Endothelial cell of umbilical vein (primary cell): Measurements from ENCODE around the gene TACR1. TPM values are rescaled to one million over a fixed set of nuclear protein-coding genes. Genes with fewer than 3 reads are reported as not detected.

Experiments used
- BruUV-seq: library from RNA; stranded (reverse); fragments of 400-500 nt; replicated peaks from 2 replicates; lab custom pipeline; 2021; lab: Mats Ljungman, UMichigan
- CTCF ChIA-PET: fragments of 300-600, 350-600 bp; sonication (Branson Sonifier 250); formaldehyde crosslinking; loops from one replicate; lab custom pipeline; 2021; ENCODE audit warnings: antibody characterized with exemption, inconsistent platforms; lab: Charles Lee
- POLR2A ChIA-PET: fragments of 300-600, 350-600 bp; sonication (Branson Sonifier 250); formaldehyde crosslinking; loops from one replicate; lab custom pipeline; 2021; ENCODE audit warnings: antibody characterized with exemption, inconsistent platforms; lab: Charles Lee
- DNase-seq: peaks from one replicate; pipeline ENCODE4 v3.0.0-alpha.2; 2011; ENCODE audit warnings: low read depth, low spot score
- FAIRE-seq: peaks from 2 replicates; lab custom pipeline; 2011; peaks lifted over from hg19 to GRCh38; lab: Jason Lieb, UNC
- H2AFZ ChIP-seq: 2 replicates; pipeline ENCODE4 v1.6.0; 2012; ENCODE audit warnings: low read depth, low read length, control low read depth, inconsistent platforms
- H3K27ac ChIP-seq: 2 replicates; pipeline ENCODE4 v1.5.1; 2011; ENCODE audit warnings: low read depth, mild to moderate bottlenecking, control low read depth, low read length, moderate library complexity; ENCODE audit not compliant: insufficient read depth
- H3K27me3 ChIP-seq, 2 experiments: 2 replicates each; pipeline versions ENCODE4 v1.6.0 to v1.6.1; 2011; ENCODE audit warnings: low read length in 2 of 2, mixed read lengths in 1 of 2; ENCODE audit not compliant: control insufficient read depth in 2 of 2, insufficient read depth in 2 of 2
- H3K36me3 ChIP-seq, 2 experiments: 2 replicates in 1 of 2; 3 replicates in 1 of 2; pipeline ENCODE4 v1.5.1; 2011; ENCODE audit warnings: low read length in 2 of 2, mild to moderate bottlenecking in 1 of 2, moderate library complexity in 1 of 2; ENCODE audit not compliant: control insufficient read depth in 2 of 2, insufficient read depth in 2 of 2; ENCODE audit errors: extremely low read depth in 1 of 2
- H3K4me1 ChIP-seq: 3 replicates; pipeline ENCODE4 v1.5.1; 2011; ENCODE audit warnings: mild to moderate bottlenecking, low read length; ENCODE audit not compliant: control insufficient read depth, insufficient read depth; ENCODE audit errors: extremely low read depth
- H3K4me2 ChIP-seq: 2 replicates; pipeline ENCODE4 v1.6.1; 2011; ENCODE audit warnings: low read length, control low read depth, mixed read lengths; ENCODE audit not compliant: insufficient read depth
- H3K4me3 ChIP-seq, 3 experiments: fragments of 200-600 bp in 1 of 3; sonication (generic), shearing (Covaris generic) in 1 of 3; replicated peaks in 1 of 3; 2 replicates each; pipeline ENCODE4 v1.5.1; 2011 to 2016; ENCODE audit warnings: control low read depth in 3 of 3, low read length in 3 of 3, mild to moderate bottlenecking in 2 of 3, inconsistent platforms in 1 of 3, low read depth in 1 of 3, moderate library complexity in 1 of 3; ENCODE audit not compliant: insufficient read depth in 1 of 3
- H3K79me2 ChIP-seq: 2 replicates; pipeline ENCODE4 v1.6.0; 2012; ENCODE audit warnings: low read length, inconsistent platforms; ENCODE audit not compliant: control insufficient read depth, insufficient read depth
- H3K9ac ChIP-seq: replicated peaks from 2 replicates; pipeline ENCODE3; 2011; ENCODE audit warnings: low read length, control low read depth; ENCODE audit not compliant: insufficient read depth; ENCODE audit errors: extremely low read depth
- H3K9me1 ChIP-seq: replicated peaks from 3 replicates; pipeline ENCODE4 v1.6.0; 2011; ENCODE audit warnings: mild to moderate bottlenecking, low read length; ENCODE audit not compliant: control insufficient read depth, insufficient read depth; ENCODE audit errors: extremely low read depth
- H3K9me3 ChIP-seq: replicated peaks from 2 replicates; pipeline ENCODE4 v1.5.1; 2012; ENCODE audit warnings: low read length, inconsistent platforms; ENCODE audit not compliant: control insufficient read depth, insufficient read depth
- H4K20me1 ChIP-seq: replicated peaks from 2 replicates; pipeline ENCODE3; 2011; ENCODE audit warnings: mild to moderate bottlenecking, low read length; ENCODE audit not compliant: control insufficient read depth, insufficient read depth; ENCODE audit errors: extremely low read depth
- CTCF ChIP-seq, 2 donors: IDR thresholded peaks; 1 replicate in 1 of 2; 2 replicates in 1 of 2; pipeline ENCODE4 v1.5.1; 2011; ENCODE audit warnings: low read length in 2 of 2, mild to moderate bottlenecking in 2 of 2, moderate library complexity in 2 of 2, control low read depth in 1 of 2, inconsistent platforms in 1 of 2, low read depth in 1 of 2; ENCODE audit not compliant: insufficient read depth in 1 of 2; ENCODE audit errors: extremely low read depth in 1 of 2
- EZH2 ChIP-seq: IDR thresholded peaks from 2 replicates; pipeline ENCODE4 v1.6.1; 2012; ENCODE audit warnings: borderline replicate concordance, low read depth, mild to moderate bottlenecking, moderate library complexity, low read length, inconsistent platforms; ENCODE audit not compliant: severe bottlenecking
- FOS ChIP-seq: IDR thresholded peaks from 2 replicates; pipeline ENCODE4 v1.6.1; 2011; ENCODE audit warnings: mild to moderate bottlenecking, low read length, moderate library complexity, borderline replicate concordance; ENCODE audit not compliant: insufficient read depth
- GATA2 ChIP-seq: IDR thresholded peaks from 2 replicates; pipeline ENCODE4 v1.7.0; 2011; ENCODE audit warnings: low read depth, mild to moderate bottlenecking, moderate library complexity, mixed read lengths, low read length; ENCODE audit not compliant: insufficient read length, insufficient read depth
- JUN ChIP-seq: IDR thresholded peaks from 2 replicates; pipeline ENCODE4 v1.6.1; 2011; ENCODE audit warnings: borderline replicate concordance, low read depth; ENCODE audit not compliant: insufficient read length, insufficient read depth
- MAX ChIP-seq: IDR thresholded peaks from 2 replicates; pipeline ENCODE4 v1.6.1; 2011; ENCODE audit not compliant: insufficient read depth, insufficient read length
- MYC ChIP-seq: IDR thresholded peaks from one replicate; pipeline ENCODE4 v1.6.1; 2011; ENCODE audit warnings: mild to moderate bottlenecking, low read depth, low read length
- POLR2A ChIP-seq: IDR thresholded peaks from 2 replicates; pipeline ENCODE4 v1.6.1; 2012; ENCODE audit warnings: low read depth, mild to moderate bottlenecking, control low read depth, low read length
- POLR2AphosphoS5 ChIP-seq: IDR thresholded peaks from 2 replicates; pipeline ENCODE4 v1.6.1; 2012; ENCODE audit warnings: low read depth, mild to moderate bottlenecking, control low read depth, low read length, moderate library complexity; ENCODE audit not compliant: insufficient read depth
- dilution Hi-C: fragments of 300-500 bp; cut with MboI; formaldehyde crosslinking; loops from one replicate; pipeline ENCODE4 v1.15.0; 2019; ENCODE audit warnings: low sequenced_read_pairs; ENCODE audit not compliant: extremely low pct_ligation_motif_present
- intact Hi-C: fragments of 100-400 bp; cut with micrococcal nuclease; formaldehyde crosslinking; loops from one replicate; pipeline ENCODE4 v1.10.0; 2022
- polyA plus RNA-seq, 4 experiments: library from polyadenylated mRNA; depleted of rRNA in 3 of 4; stranded (reverse) in 3 of 4; unstranded in 1 of 4; fragments of >200 nt; gene quantifications; 2 replicates each; pipeline versions ENCODE4 v1.2.1 to v1.2.3, GENCODE V29; 2011 to 2012; ENCODE audit warnings: missing spikeins in 1 of 4
- total RNA-seq: library from RNA; stranded (reverse); gene quantifications from 2 replicates; pipeline ENCODE4 v1.2.3, GENCODE V29; 2021

The TACR1 gene
- total and polyA plus RNA-seq, 2 donors (not counting 3 experiments of a cell fraction or from before 2014, with no cell fraction given) = not detected

GRCh38 chr2:75162259-75162658 lies 37.1 kb downstream of the TACR1 start:
- TF ChIP-seq POLR2AphosphoS5 (no peak), GATA2 (no peak), EZH2 (no peak), POLR2A (no peak), JUN (no peak)
- H3K9me3 ChIP-seq = no peaks in the 10 kb centered on the region
- no peaks in the 10 kb centered on the region for H3K79me2 ChIP-seq
- H3K4me3 ChIP-seq = no peak overlapping the region
- no peaks in the 10 kb centered on the region for H3K4me1 ChIP-seq
- no peak overlapping the region for H3K9ac ChIP-seq
- H3K9me1 ChIP-seq = no peaks in the 10 kb centered on the region
- no peak overlapping the region for H3K4me2 ChIP-seq
- intact Hi-C loops = no loop called here
- no peak overlapping the region for H3K27ac ChIP-seq
- no peaks in the 10 kb centered on the region for H3K36me3 ChIP-seq
- H4K20me1 ChIP-seq = no peaks in the 10 kb centered on the region
- CTCF ChIA-PET = no interaction called here
- POLR2A ChIA-PET = no interaction called here
- peaks cover 0 to 2% of the 10 kb centered on the region in 2 experiments for H3K27me3 ChIP-seq
- FAIRE-seq = no peak
- DNase-seq = no peak
- no peak overlapping the region for H2AFZ ChIP-seq
- dilution Hi-C loops = no loop called here
- BruUV-seq = no TSS peak

- H2AFZ ChIP-seq = no peak overlapping the region
- H3K36me3 ChIP-seq = no peaks in the 10 kb centered on the region
- dilution Hi-C loops = no loop called here
- H4K20me1 ChIP-seq = no peaks in the 10 kb centered on the region
- intact Hi-C loops = no loop called here
- H3K4me1 ChIP-seq = no peaks in the 10 kb centered on the region
- H3K4me2 ChIP-seq = no peak overlapping the region
- no peak overlapping the region for H3K27ac ChIP-seq
- no peaks in the 10 kb centered on the region for H3K79me2 ChIP-seq
- H3K9me1 ChIP-seq = no peaks in the 10 kb centered on the region
- H3K9me3 ChIP-seq = no peaks in the 10 kb centered on the region
- no peak overlapping the region for H3K9ac ChIP-seq
- ChIA-PET POLR2A (no interaction called here), CTCF (interaction anchor here (0.9 kb wide), 1 partner anchor 42 kb away, joined by 3 read pairs; the partner anchor contains the start of gene TACR1)
- TF ChIP-seq POLR2AphosphoS5 (no peak), JUN (no peak), EZH2 (no peak), MAX (no peak), MYC (no peak), CTCF (IDR thresholded peaks at IDR 0.05; ENCODE audit: extremely low read depth in 1 of 2, insufficient read depth in 1 of 2, low read depth in 1 of 2, low read length in 2 of 2) (no peak), GATA2 (no peak), FOS (no peak), POLR2A (no peak)
- no peak for DNase-seq
- H3K4me3 ChIP-seq = no peak overlapping the region
- BruUV-seq = no TSS peak
- H3K27me3 ChIP-seq = no peaks in the 10 kb centered on the region
- FAIRE-seq = no peak
These were observed 41.9 kb downstream of the TACR1 start for GRCh38 chr2:75157435-75157834.
